Keratinocyte (primary cell): ENCODE measurements around the gene PAFAH2. TPM values are rescaled to one million over a fixed set of nuclear protein-coding genes. Genes with fewer than 3 reads are reported as not detected.

Experiments used
- DNase-seq: peaks from one replicate; pipeline ENCODE4 v3.0.0-alpha.2; 2011; ENCODE audit warnings: low read depth, missing footprints, low spot score
- FAIRE-seq: peaks from 2 replicates; lab custom pipeline; 2011; peaks lifted over from hg19 to GRCh38; lab: Jason Lieb, UNC
- H2AFZ ChIP-seq: 2 replicates; pipeline ENCODE4 v1.6.0; 2012; ENCODE audit warnings: low read length, control low read depth, inconsistent platforms; ENCODE audit not compliant: control insufficient read depth
- H3K27ac ChIP-seq: 2 replicates; pipeline ENCODE4 v1.5.1; 2011; ENCODE audit warnings: low read length; ENCODE audit not compliant: control insufficient read depth, insufficient read depth
- H3K27me3 ChIP-seq: 3 replicates; pipeline ENCODE4 v1.6.0; 2011; ENCODE audit warnings: low read length; ENCODE audit not compliant: control insufficient read depth, insufficient read depth; ENCODE audit errors: extremely low read depth
- H3K36me3 ChIP-seq, 2 experiments: 2 replicates in 1 of 2; 3 replicates in 1 of 2; pipeline ENCODE4 v1.5.1; 2011; ENCODE audit warnings: low read length in 2 of 2, mild to moderate bottlenecking in 1 of 2; ENCODE audit not compliant: control insufficient read depth in 2 of 2, insufficient read depth in 2 of 2; ENCODE audit errors: extremely low read depth in 1 of 2
- H3K4me1 ChIP-seq: 3 replicates; pipeline ENCODE4 v1.5.1; 2011; ENCODE audit warnings: low read length; ENCODE audit not compliant: control insufficient read depth, insufficient read depth; ENCODE audit errors: extremely low read depth
- H3K4me2 ChIP-seq: 3 replicates; pipeline ENCODE4 v1.6.0; 2011; ENCODE audit warnings: low read depth, low read length; ENCODE audit not compliant: control insufficient read depth, insufficient read depth; ENCODE audit errors: extremely low read depth
- H3K4me3 ChIP-seq, 3 experiments: fragments of 200-600 bp in 1 of 3; sonication (generic) in 1 of 3; 2 replicates in 2 of 3; 3 replicates in 1 of 3; pipeline ENCODE4 v1.5.1; 2011 to 2016; ENCODE audit warnings: low read length in 3 of 3, mild to moderate bottlenecking in 3 of 3, control low read depth in 2 of 3, inconsistent platforms in 1 of 3, low read depth in 1 of 3, mixed read lengths in 1 of 3, mixed run types in 1 of 3, moderate library complexity in 1 of 3; ENCODE audit not compliant: control insufficient read depth in 2 of 3, insufficient read depth in 2 of 3; ENCODE audit errors: extremely low read depth in 1 of 3
- H3K79me2 ChIP-seq: 2 replicates; pipeline ENCODE4 v1.6.0; 2012; ENCODE audit warnings: low read length; ENCODE audit not compliant: control insufficient read depth, insufficient read depth
- H3K9ac ChIP-seq: 3 replicates; pipeline ENCODE4 v1.6.0; 2011; ENCODE audit warnings: low read length; ENCODE audit not compliant: control insufficient read depth, insufficient read depth; ENCODE audit errors: extremely low read depth
- H3K9me1 ChIP-seq: 3 replicates; pipeline ENCODE4 v1.6.0; 2011; ENCODE audit warnings: low read length; ENCODE audit not compliant: control insufficient read depth, insufficient read depth; ENCODE audit errors: extremely low read depth
- H3K9me3 ChIP-seq: 2 replicates; pipeline ENCODE4 v1.5.1; 2012; ENCODE audit warnings: low read depth, low read length; ENCODE audit not compliant: control insufficient read depth
- H4K20me1 ChIP-seq: 3 replicates; pipeline ENCODE4 v1.6.0; 2011; ENCODE audit warnings: low read length; ENCODE audit not compliant: control insufficient read depth, insufficient read depth; ENCODE audit errors: extremely low read depth
- EZH2 ChIP-seq: IDR thresholded peaks from one replicate; pipeline ENCODE4 v1.6.1; 2012; ENCODE audit warnings: inconsistent platforms, mild to moderate bottlenecking, low read length, moderate library complexity
- dilution Hi-C: fragments of 300-500 bp; cut with MboI; formaldehyde crosslinking; loops from one replicate; pipeline ENCODE4 v1.7.0; 2020; ENCODE audit warnings: low sequenced_read_pairs; ENCODE audit not compliant: extremely low pct_ligation_motif_present
- polyA plus RNA-seq, 5 experiments: library from polyadenylated mRNA; depleted of rRNA in 3 of 5; stranded (reverse) in 3 of 5; stranded (forward) in 1 of 5; unstranded in 1 of 5; fragments of >200 nt; gene quantifications; 1 replicate in 1 of 5; 2 replicates in 3 of 5; 3 replicates in 1 of 5; pipeline versions ENCODE4 v1.2.1 to v1.2.3, GENCODE V29; 2011 to 2012; ENCODE audit warnings: missing spikeins in 2 of 5, low read depth in 1 of 5, low replicate concordance in 1 of 5
- TF ChIP-seq, protein P1 (sequence below), 3 experiments: IDR thresholded peaks in 1 of 3; conservative IDR thresholded peaks in 1 of 3; optimal IDR thresholded peaks in 1 of 3; 2 replicates in 2 of 3; 3 replicates in 1 of 3; pipeline versions ENCODE3 to v1.5.1; 2011; ENCODE audit warnings: low read length in 3 of 3, mild to moderate bottlenecking in 3 of 3, moderate library complexity in 2 of 3, control low read depth in 1 of 3, inconsistent platforms in 1 of 3; ENCODE audit not compliant: insufficient read depth in 2 of 3; ENCODE audit errors: extremely low read depth in 1 of 3

The PAFAH2 gene
- polyA plus RNA-seq, 1 donor (not counting 4 experiments of a cell fraction or from before 2014, with no cell fraction given), result 15.5 TPM

DNA sequence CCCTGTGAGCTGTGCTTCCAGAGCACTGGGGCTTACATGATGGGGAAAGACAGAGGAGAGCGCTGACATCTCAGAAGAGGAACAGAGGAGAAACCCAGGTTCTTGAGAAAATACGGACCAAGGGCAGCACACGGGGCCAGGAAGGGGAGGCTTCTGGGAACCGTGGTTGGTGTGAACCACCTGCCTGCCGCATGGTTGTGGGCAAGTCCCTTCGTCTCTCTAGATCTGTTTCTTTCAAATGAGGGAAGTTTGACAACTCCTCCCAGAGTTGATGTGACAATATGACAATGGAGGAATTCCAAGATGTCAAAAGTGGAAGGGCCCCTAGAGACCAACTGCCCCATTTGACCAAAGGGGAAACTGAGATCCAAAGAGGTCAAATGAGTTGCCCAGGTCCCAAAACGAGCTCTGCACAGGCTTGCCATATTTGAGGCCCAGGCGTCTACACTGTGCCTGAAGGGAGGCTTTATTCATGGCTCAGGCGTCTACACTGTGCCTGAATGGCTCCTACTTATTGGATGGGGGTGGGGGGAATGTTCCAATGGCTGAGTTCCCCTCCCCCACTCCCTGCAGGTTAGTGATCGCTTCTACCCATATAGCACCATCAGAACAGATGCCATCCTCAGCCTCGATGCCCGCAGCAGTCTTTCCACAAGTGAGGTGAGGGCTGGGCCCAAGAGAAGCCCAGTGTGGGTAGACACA lies 34.9 kb upstream of the PAFAH2 start:
- no peak overlapping the region for H3K4me3 ChIP-seq
- no peak overlapping the region for H3K9ac ChIP-seq
- H3K4me1 ChIP-seq, result peaks cover 10% of the 10 kb centered on the region
- dilution Hi-C loops, result no loop called here
- no peaks in the 10 kb centered on the region for H4K20me1 ChIP-seq
- H3K27me3 ChIP-seq, result no peaks in the 10 kb centered on the region
- H3K79me2 ChIP-seq, result no peaks in the 10 kb centered on the region
- TF ChIP-seq EZH2, result no peak
- TF ChIP-seq, protein P1, sequence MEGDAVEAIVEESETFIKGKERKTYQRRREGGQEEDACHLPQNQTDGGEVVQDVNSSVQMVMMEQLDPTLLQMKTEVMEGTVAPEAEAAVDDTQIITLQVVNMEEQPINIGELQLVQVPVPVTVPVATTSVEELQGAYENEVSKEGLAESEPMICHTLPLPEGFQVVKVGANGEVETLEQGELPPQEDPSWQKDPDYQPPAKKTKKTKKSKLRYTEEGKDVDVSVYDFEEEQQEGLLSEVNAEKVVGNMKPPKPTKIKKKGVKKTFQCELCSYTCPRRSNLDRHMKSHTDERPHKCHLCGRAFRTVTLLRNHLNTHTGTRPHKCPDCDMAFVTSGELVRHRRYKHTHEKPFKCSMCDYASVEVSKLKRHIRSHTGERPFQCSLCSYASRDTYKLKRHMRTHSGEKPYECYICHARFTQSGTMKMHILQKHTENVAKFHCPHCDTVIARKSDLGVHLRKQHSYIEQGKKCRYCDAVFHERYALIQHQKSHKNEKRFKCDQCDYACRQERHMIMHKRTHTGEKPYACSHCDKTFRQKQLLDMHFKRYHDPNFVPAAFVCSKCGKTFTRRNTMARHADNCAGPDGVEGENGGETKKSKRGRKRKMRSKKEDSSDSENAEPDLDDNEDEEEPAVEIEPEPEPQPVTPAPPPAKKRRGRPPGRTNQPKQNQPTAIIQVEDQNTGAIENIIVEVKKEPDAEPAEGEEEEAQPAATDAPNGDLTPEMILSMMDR (optimal IDR thresholded peaks at IDR 0.05 in 1 of 3, IDR thresholded peaks at IDR 0.05 in 1 of 3, conservative IDR thresholded peaks at IDR 0.05 in 1 of 3; ENCODE audit: extremely low read depth in 1 of 3, insufficient read depth in 2 of 3, low read length in 3 of 3), result no peak
- no peak overlapping the region for H3K4me2 ChIP-seq
- no peaks in the 10 kb centered on the region for H3K9me1 ChIP-seq
- H3K9me3 ChIP-seq, result no peaks in the 10 kb centered on the region
- no peak overlapping the region for H3K27ac ChIP-seq
- H2AFZ ChIP-seq, result no peak overlapping the region
- no peak for FAIRE-seq
- no peaks in the 10 kb centered on the region for H3K36me3 ChIP-seq
- DNase-seq, result no peak

DNA sequence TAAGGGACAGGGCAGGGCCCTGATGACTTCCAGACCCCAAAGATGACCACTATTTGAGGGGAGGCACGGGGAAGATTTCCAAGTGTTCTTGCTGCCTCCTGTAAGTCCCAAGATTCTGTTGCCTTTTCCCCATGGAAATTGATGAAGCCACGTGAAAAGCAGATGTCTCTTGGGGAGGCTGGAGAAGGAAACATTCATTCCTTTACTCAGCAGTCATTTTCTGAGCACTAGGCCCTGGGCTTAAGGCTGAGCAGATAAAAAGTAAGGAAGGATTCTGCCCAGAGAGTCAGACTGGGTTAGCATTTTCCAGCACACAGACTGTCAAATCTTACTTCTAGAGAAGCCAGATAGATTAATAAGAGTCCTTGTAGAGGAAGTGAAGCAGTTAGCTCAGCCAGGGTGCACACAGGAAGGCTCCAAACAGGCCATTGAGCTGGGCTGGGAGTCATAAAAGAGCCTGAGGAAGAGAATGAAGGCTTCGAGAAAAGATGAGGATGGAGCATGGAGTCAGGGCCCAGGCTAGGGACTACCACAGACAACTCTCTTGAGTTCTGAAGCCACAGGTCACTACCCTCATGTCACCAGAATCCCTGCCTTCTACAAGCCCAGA lies 33.9 kb upstream of the PAFAH2 start:
- H3K36me3 ChIP-seq, result no peaks in the 10 kb centered on the region
- no peaks in the 10 kb centered on the region for H4K20me1 ChIP-seq
- no peaks in the 10 kb centered on the region for H3K27me3 ChIP-seq
- no peak overlapping the region for H3K9ac ChIP-seq
- H3K9me1 ChIP-seq, result no peaks in the 10 kb centered on the region
- no peak for FAIRE-seq
- DNase-seq, result no peak
- no peak overlapping the region for H3K27ac ChIP-seq
- no peak overlapping the region for H3K4me2 ChIP-seq
- no peak for TF ChIP-seq EZH2
- TF ChIP-seq, protein P1 (optimal IDR thresholded peaks at IDR 0.05 in 1 of 3, IDR thresholded peaks at IDR 0.05 in 1 of 3, conservative IDR thresholded peaks at IDR 0.05 in 1 of 3; ENCODE audit: extremely low read depth in 1 of 3, insufficient read depth in 2 of 3, low read length in 3 of 3), result no peak
- no peaks in the 10 kb centered on the region for H3K79me2 ChIP-seq
- H3K9me3 ChIP-seq, result no peaks in the 10 kb centered on the region
- H3K4me3 ChIP-seq, result no peak overlapping the region
- H3K4me1 ChIP-seq, result peaks cover 10% of the 10 kb centered on the region
- dilution Hi-C loops, result no loop called here
- H2AFZ ChIP-seq, result no peak overlapping the region
